HG03457 (cell line): Measurements from ENCODE around the gene LIN28B.
"Not testable (repeated sequence)": the region's sequence is repeated elsewhere in the genome, so short reads cannot be mapped to it uniquely, and the experiment has no call there.

ENCODE experiments used
- ATAC-seq: cut with Tn5 transposase; IDR thresholded peaks from one replicate; pipeline ENCODE4 v1.9.1; 2021; ENCODE audit warnings: moderate number of reproducible peaks; ENCODE audit not compliant: unreplicated experiment

Gene LIN28B

DNA sequence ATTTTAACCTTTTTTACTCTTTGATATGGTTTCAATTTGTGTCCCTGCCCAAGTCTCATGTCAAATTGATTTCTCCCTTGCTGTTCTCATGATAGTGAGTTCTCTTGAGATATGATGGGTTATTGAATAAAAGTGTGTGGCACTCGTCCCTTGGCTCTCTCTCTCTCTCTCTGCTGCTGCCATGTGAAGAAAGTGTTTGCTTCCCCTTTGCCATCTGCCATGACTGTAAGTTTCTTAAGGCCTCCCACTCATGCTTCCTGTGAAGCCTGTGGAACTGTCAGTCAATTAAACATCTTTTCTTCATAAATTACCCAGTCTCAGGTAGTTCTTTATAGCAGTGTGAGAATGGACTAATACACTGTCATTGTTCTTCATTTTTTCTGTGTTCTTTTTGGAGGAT lies 48.5 kb downstream of the LIN28B start:
- no peak for ATAC-seq

DNA sequence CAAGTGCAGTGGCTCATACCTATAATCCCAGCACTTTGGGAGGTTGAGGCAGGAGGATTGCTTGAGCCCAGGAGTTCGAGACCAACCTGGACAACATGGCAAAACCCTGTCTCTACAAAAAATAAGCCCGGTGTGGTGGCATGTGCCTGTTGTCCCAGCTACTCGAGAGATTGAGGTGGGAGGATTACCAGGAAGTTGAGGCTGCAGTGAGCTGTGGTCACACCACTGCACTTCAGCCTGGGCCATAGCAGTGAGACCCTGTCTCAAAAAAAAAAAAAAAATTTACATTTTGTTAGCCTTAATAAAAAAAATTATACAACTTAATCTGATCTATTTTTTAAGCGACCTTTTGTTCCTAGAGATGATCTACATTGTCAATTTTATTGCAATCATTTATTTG lies 56.6 kb downstream of the LIN28B start:
- not testable (repeated sequence) for ATAC-seq

DNA sequence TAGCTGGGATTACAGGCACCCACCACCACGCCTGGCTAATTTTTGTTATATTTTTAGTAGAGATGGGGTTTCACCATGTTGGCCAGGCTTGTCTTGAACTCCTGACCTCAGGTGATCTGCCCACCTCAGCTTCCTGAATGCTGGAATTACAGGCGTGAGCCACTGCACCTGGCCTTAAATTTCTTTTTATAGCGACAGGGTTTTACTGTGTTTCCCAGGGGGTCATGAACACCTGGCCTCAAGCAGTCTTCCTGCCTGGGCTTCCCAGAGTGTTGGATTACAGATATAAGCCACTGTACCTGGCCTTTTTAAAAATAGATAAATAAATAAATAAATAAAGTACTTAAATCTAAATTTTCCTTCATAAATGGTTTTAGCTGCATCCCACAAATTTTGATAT lies 57.5 kb downstream of the LIN28B start:
- ATAC-seq = no peak

DNA sequence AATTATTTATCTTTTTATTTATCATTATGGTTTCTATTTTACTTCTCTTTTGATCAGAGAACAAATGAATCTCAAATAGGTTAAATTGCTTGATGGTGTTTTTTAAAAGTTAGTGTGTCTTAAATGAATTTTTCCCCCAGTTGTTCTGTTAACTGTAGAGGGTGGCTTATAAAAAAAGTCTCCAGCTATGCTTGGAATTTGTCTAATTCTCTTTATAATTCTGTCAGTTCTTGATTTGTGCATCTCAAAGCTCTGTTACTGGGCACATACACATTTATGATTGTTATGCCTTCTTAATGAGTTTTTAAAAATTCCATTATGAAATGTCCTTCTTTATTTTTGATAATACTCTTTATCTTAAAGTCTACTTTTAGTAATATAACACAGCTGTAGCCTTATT lies 58.0 kb downstream of the LIN28B start:
- no peak for ATAC-seq

DNA sequence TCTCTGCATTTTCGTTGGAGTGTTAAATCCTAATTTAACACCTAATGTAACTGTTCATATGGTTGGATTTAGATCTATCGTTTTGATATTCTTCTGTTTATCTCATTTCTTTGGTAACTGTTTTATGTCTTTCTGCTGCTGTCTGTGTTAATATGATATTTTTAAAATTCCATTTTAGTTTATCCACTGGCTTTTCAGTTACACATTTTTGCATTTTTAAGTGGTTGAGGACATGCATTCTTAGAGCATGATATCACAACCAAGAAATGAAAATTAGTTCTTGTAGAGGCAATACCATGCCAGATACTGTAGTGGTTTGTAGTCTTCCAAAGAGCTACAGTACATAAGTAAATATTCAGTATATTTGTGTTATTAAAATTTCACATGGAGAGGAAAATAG lies 58.6 kb downstream of the LIN28B start:
- no peak for ATAC-seq

DNA sequence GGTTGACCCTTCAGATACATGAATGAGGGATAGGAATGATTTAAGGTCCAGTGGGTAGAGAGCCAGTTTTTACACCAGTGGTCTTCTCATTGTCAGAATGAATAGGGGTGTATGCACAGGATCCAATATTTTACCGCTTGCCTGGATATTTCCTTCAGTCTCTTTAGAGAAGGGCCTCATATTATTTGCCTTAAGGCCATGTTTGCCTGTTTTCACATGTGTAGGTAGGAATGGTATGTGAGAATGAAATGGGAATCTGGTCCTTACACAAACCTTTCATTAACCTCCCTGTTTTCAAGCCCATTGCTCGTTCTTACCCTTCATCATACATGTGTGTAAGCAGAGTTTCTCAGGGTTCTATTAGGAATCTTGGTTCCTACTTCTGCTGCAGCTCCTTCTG lies 62.4 kb downstream of the LIN28B start:
- ATAC-seq = no peak

DNA sequence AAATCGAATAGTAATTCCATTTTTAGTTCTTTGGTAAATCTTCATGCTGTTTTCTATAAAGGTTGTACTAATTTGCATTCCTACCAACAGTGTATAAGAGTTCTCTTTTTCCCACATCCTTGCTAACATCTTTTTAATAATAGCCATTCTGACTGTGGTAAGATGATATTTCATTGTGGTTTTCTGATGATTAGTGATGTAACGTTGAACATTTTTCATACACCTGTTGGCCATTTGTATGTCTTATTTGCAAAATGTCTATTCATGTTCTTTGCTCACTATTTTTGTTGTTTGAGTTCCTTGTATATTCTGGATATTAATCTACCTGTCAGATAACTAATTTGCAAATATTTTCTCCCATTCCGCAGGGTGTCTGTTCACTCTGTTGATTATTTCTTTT lies 64.5 kb downstream of the LIN28B start:
- no peak for ATAC-seq

DNA sequence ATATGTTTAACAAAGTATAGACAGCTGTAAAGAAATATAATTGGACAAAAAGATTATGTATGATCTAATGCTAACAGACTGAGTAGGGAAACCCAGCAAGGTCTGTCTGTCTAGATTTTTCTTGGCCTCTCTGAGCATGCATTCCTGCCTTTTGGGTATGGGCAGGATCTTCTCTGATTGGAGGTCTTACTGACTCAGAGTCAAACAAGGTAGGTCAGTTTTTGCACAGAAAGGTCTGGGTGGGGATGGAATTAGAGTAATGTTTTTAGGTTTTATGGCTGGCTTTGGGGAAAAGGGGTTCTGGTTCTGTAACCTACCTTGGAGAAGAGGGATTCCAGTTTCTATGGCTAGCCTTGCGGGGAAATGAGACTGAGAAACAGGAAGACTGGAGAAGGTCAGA lies 65.5 kb downstream of the LIN28B start:
- no peak for ATAC-seq

DNA sequence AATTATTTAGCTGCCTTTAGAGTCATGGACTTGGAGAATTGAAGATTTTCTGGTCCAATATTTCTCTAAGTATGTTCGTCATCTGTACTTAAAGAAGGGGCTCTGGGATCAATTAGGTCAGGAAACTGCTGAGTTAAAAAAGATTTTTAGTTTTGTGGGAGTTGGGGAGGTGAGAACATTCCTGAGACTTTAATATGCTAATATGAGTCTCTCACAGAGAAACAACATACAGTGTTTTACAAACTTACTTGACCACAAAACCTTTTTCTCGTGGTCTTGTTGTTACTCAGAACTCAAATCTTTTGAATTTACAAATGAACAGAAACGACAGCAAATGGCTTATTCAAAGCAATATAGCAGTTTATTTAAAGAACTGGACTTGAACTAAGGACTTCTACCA lies 67.9 kb downstream of the LIN28B start:
- ATAC-seq = no peak

DNA sequence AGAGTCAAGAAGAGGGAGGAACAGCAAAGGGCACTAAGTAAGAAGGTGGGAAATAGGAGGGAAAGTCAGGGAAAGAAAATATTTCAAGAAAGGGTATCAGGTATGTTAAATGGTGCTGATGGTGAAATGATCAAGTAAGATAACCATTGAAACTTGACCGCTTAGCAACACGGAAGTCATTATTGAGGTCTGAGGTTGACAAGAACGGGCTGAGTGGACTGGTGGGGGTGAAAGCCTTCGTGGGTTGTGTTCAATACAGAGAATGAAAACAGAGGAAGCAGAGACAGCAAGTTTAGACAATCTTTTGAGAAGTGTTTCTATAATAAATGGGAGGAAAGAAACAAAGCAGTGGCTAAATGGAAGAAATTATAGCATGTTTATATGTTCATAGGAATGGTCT lies 72.0 kb downstream of the LIN28B start:
- no peak for ATAC-seq

DNA sequence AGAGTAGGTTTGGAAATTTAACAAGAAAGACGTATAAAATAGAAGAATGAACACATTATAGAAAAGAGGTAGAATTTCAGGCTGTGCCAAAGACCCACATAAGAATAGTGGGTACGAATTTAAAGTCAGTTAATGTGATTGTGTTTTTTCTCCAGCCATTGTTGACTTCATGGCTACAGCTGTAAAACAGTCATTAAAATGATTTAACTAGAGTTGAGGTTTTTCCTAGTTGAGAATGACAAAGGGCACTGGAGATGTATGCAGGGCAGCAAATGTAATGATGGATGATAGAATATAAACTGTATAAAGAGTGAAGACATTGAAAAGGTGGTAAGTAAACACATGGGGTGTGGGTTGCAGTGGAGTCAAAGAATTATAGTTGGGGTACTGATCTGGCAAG lies 72.7 kb downstream of the LIN28B start:
- ATAC-seq = no peak

DNA sequence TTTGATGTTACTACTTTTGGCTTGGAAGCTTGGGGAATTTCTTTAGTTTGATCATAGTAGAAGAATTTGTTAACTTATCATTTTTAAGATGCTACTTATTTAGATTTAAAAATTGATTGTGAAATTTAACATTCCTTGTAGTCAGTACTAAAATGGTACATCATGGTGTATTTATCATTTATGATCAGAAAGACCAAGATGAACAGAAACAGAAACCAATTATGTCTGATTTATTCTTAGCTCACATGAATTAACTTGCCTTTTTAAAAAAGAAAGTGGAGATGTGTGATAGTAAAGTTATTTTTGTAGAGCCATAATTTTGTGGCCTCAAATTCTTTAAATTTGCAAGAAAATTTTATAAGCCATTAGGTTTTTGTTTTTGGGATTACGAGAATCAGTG lies 77.6 kb downstream of the LIN28B start:
- no peak for ATAC-seq

DNA sequence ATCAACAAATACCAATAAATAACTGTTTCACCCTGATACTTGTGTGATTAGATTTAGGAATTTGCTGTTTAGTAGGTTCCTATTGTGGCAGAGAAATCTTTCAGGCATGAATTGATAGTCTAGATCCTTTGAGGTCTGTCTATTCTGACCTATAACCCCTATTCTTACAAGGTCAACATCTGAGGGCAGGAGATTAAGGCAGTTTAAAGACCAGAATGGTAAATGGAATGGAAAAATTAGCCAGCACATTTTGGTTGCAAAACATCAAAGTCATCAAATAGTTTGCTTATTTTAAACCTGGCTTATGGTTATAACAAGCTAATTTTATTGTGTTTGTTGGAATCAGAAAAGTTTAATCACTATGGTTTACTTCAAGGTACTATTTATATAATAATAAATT lies 78.4 kb downstream of the LIN28B start:
- no peak for ATAC-seq

DNA sequence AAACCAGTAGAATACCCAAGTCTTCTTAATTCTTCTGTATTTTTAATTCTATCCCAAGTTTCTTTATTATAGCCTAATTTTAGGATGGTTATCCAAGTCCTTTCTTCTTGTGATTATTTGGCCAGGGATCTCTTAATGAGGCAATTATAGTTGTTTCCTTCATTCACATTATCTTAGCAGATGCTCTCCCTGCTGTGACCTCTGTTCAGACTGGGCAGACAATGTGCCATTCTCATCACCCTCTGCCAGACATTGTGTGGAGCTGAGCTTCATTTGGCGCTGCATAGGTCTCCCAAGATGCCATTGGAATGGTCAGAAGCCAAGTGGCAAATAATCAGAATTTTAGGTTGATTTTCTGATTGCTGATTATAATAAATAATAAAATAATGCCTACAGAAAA lies 79.4 kb downstream of the LIN28B start:
- ATAC-seq = no peak

DNA sequence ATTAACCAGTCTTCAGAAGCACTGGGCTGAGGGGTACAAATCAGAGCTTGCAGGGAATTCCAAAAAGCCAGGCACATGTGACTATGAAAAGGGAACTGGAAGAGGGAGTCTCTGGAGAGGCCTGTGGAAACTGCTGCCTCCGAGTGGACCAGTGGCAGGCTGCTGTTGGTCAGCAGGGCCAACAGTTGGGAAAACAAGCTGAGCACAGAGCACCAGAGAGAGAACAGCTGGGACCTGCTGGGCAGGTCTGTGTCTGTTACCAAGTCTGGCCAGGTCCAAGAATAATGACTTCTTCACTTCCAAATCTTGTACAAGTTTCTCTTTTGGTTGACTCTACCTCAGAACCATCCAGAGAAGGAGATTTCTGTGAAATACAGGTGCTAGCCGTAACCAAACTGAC lies 81.4 kb downstream of the LIN28B start:
- no peak for ATAC-seq

DNA sequence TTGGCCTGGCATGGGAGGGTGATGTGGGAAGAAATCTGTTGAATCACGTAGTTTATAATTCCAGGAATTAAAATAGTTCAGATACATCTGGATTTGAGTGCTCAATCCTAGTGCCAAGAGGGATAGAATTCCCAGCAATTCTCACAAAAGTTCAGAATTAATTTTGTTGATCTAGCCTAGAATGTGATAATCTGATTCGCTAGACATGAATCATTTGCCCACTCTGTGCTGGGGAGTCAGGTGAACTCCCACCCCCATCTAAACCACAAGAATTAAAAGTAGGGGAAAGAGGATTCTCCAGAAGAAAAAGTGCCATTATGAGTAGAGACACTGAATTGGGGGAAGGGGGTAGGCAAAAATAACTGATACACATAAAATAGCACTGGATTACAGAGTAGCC lies 85.0 kb downstream of the LIN28B start:
- no peak for ATAC-seq

DNA sequence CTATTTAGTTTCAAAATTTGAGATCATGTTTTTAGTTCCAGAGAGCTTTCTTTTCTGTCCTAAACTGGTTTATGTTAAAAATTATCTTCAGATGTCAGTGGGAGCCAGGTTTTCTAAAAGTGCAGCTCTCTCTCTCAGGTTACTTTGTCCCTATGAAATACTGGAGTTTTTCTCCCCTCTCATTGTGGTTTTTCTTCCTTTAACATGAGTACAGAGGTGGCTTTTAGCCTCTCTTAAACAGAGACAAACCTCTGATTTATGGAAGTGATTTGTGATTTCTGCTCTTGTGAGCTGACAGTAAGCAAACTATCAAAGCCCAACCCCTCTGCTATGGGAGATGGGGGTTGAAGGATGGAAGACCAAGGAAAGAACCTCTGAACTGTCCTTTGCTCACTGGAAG lies 85.7 kb downstream of the LIN28B start:
- no peak for ATAC-seq

DNA sequence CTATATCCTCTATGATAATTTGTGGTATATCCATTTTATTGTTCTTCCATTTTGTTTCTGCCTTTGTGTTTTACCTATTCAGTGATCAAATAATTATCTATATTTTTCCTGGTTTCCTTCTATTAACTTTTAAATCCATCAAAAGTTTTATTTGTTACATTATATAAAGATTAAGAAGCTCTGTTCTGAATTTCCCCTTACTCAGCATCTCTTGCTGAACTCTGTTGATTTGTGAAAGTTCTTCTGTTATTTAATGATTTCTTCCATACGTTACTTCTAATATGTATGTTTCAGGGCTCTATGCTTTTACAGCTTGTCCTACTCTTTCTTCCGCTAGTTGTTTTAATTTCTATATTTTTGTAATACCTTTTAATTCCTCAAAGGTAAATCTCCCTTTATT lies 87.1 kb downstream of the LIN28B start:
- ATAC-seq = no peak

DNA sequence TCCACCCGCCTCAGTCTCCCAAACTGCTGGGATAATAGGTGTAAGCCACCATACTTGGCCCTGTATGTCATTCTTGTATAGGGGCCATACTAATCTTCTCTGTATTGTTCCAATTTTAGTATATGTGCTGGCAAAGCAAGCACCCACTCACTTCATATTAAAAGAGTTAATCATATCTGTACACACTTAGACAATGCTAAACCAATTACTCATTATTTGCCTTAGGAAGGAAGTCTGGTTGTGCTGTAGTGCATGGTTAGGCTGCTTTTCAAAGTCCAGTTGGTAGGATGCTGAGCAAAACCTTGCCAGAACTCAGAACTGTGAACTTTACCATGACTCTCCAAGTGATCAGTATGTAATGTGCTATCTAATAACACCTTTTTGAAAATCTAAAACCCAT lies 88.6 kb downstream of the LIN28B start:
- ATAC-seq = no peak

DNA sequence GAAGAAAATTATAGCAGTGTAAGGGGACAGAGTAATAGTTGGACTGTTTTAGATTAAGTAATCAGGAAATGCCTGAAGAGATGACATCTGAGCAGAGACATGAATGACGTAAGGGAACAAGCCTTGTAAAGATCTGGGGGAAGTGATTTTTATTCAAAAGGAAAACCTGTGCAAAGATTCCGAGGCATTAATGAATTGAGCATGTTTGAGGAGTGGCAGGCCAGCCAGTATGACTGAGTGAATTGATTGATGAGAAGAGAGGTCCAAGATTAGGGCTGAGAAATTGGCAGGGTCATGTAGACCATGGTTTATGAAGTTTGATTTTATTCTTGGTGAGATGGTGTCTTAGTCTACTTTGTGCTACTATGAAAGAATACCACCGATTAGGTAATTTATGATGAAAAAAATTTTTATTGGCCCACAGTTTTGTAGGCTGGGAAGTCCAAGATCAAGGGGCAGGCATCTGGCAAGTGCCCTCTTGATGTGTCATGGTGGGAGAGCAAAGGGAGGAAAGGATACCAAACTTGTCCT lies 95.1 kb downstream of the LIN28B start:
- no peak for ATAC-seq

DNA sequence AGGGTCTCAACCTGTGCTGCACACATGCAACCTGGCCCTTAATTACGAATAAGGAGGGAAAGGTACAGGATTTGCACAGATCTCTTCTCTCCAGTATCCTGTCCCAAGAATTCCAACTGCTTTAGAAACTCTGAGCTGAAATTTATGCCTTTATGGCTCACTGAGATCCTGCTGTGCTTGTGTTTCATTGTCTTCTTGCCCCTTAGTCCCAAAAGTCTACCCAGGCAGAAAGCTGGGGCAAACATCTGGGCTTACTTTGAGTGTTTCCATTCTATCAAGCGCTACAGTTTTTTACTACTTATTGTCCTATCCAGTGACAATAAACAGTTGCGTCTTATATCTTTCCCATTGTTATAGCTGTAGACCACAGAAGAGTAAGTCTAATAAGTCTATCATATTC lies 99.7 kb downstream of the LIN28B start:
- no peak for ATAC-seq

DNA sequence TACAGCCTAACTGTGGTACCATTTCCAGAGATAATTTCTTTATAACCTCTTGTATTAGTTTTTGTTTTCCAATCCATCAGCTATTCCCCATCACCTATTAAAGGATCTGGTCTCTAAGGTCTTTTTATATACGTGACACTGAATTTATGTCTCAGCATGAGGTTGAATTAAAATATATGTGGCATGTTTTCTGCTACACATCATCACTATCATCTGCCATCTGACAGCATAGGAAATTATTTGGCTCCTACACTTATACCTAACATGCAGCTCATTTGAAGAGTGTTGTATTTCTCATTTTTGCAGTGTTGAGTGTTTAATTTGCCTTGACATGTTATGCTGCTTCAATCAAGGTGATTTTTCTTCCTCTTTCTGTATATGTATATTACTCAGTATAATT lies 100.3 kb downstream of the LIN28B start:
- no peak for ATAC-seq

DNA sequence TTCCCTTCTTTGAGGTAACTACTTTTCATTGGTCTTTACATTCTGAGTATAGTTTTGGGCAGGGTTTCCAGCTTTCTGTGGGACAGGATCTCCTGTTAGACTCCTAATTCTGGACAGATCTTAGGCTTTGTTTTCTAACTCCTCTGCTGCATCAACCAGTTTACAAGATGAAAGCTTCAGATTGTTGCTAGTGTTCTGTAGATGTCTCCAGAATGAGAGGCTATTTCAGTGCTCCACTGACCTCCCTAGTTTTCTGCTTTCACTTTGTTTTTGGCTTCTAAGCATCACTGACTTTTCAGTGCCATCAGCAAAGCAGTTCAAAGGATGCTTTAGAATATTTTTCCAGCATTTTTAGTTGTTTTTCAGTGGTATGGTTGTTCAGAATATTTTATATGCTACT lies 101.4 kb downstream of the LIN28B start:
- no peak for ATAC-seq

DNA sequence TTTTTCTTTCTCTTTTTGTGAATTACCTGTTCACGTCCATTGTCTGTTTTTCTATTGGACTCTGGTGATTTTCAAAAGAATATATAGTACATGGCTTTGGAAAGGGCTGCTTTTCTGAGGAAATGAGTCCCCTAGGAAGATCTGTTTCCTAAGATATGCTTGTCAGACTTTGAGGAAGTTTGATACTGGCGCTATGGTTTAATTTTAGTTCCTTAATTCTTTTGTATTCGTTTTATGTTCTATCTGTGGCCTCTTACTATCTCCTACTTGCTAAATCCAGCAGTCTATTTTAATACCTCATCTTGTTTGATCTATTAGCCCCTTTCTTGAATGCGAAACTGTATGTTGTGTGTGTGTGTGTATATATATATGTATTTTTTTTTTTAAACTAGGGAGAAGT lies 101.9 kb downstream of the LIN28B start:
- no peak for ATAC-seq
